HepG2 (cell line): Measurements from ENCODE around the gene FBXL7.

Source experiments
- ASH2L ChIP-seq: fragments of 300-600, 200-600 bp; sonication (generic); IDR thresholded peaks from 2 replicates; pipeline ENCODE4 v1.7.0; 2017; ENCODE audit warnings: low read depth, mild to moderate bottlenecking, moderate library complexity, mixed read lengths, low read length; ENCODE audit not compliant: insufficient read length
- ATF7 ChIP-seq, 2 experiments: fragments of 450-650 bp in 1 of 2; sonication (generic) in 1 of 2; formaldehyde crosslinking in 1 of 2; IDR thresholded peaks; 2 replicates each; pipeline versions ENCODE4 v1.4.0 to v1.6.1; 2016 to 2020; ENCODE audit warnings: antibody characterized with exemption in 1 of 2, mild to moderate bottlenecking in 1 of 2, missing genetic modification reagents in 1 of 2
- EZH2 ChIP-seq: conservative IDR thresholded peaks from 2 replicates; pipeline ENCODE4 v1.6.1; 2012; ENCODE audit warnings: mild to moderate bottlenecking, low read depth, low read length, moderate library complexity
- HDAC2 ChIP-seq: sonication (generic); formaldehyde crosslinking; IDR thresholded peaks from 2 replicates; pipeline ENCODE4 v1.4.0; 2020; ENCODE audit warnings: missing genetic modification reagents
- MXD4 ChIP-seq: IDR thresholded peaks from 2 replicates; pipeline ENCODE4 v1.6.1; 2016; ENCODE audit warnings: mild to moderate bottlenecking, missing biosample characterization, missing genetic modification reagents
- POLR2AphosphoS5 ChIP-seq: IDR thresholded peaks from 2 replicates; pipeline ENCODE4 v1.6.1; 2012; ENCODE audit warnings: low read depth, low read length
- RELA ChIP-seq: sonication (generic); formaldehyde crosslinking; IDR thresholded peaks from 2 replicates; pipeline ENCODE4 v1.4.0; 2020; ENCODE audit warnings: missing genetic modification reagents
- SP2 ChIP-seq: sonication (generic); formaldehyde crosslinking; IDR thresholded peaks from 2 replicates; pipeline ENCODE4 v1.5.1; 2020; ENCODE audit warnings: mild to moderate bottlenecking, missing genetic modification reagents
- SRSF9 ChIP-seq: fragments of 200-400 bp; formaldehyde crosslinking; IDR thresholded peaks from 2 replicates; pipeline ENCODE4 v1.6.1; 2018; ENCODE audit warnings: borderline replicate concordance, mild to moderate bottlenecking, low read depth, low read length; ENCODE audit not compliant: insufficient read depth, poor library complexity, severe bottlenecking
- WIZ ChIP-seq: sonication (generic); formaldehyde crosslinking; IDR thresholded peaks from 2 replicates; pipeline ENCODE4 v1.5.1; 2020; ENCODE audit warnings: mild to moderate bottlenecking, missing genetic modification reagents
- ZC3H4 ChIP-seq: sonication (generic); formaldehyde crosslinking; IDR thresholded peaks from 2 replicates; pipeline ENCODE4 v1.4.0; 2020; ENCODE audit warnings: missing genetic modification reagents, borderline replicate concordance
- TF ChIP-seq, protein P1 (sequence below): sonication (generic); formaldehyde crosslinking; IDR thresholded peaks from 2 replicates; pipeline ENCODE4 v1.5.0; 2020; ENCODE audit warnings: mild to moderate bottlenecking, missing genetic modification reagents, moderate library complexity
- TF ChIP-seq, protein P2 (sequence below): sonication (generic); formaldehyde crosslinking; IDR thresholded peaks from 2 replicates; pipeline ENCODE4 v1.4.0; 2020; ENCODE audit warnings: mild to moderate bottlenecking, missing genetic modification reagents, borderline replicate concordance

DNA sequence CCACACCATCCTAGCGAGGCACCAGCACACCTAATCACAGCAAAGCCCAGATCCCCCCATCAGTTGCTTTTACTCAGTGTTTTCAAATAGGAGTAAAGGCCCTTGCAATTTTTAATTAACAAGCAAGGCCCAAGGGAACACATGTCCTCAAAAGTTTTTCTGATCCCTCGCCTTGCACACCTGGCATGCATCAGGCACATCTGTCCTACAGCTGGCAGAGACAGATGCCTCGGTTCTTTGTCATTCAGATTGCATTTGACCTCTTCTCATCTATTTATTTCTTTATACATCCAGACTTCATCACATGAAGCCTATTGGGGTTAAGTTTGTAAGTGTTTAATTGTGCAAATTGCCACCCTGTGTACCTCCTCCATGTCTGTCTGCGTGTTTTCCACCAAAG lies 438.2 kb downstream of the FBXL7 start:
- TF ChIP-seq ATF7 (IDR thresholded peaks at IDR 0.05) (no peak), ATF7 (CRISPR knock-in tag; IDR thresholded peaks at IDR 0.05) (no peak), ASH2L (no peak), SP2 (no peak), ZC3H4 (CRISPR knock-in tag) (no peak), WIZ (CRISPR knock-in tag) (no peak), POLR2AphosphoS5 (no peak), SRSF9 (no peak), RELA (CRISPR knock-in tag) (no peak), EZH2 (no peak), MXD4 (CRISPR knock-in tag) (no peak), HDAC2 (CRISPR knock-in tag) (no peak)
- TF ChIP-seq, protein P1, sequence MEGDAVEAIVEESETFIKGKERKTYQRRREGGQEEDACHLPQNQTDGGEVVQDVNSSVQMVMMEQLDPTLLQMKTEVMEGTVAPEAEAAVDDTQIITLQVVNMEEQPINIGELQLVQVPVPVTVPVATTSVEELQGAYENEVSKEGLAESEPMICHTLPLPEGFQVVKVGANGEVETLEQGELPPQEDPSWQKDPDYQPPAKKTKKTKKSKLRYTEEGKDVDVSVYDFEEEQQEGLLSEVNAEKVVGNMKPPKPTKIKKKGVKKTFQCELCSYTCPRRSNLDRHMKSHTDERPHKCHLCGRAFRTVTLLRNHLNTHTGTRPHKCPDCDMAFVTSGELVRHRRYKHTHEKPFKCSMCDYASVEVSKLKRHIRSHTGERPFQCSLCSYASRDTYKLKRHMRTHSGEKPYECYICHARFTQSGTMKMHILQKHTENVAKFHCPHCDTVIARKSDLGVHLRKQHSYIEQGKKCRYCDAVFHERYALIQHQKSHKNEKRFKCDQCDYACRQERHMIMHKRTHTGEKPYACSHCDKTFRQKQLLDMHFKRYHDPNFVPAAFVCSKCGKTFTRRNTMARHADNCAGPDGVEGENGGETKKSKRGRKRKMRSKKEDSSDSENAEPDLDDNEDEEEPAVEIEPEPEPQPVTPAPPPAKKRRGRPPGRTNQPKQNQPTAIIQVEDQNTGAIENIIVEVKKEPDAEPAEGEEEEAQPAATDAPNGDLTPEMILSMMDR (CRISPR knock-in tag), result no peak
- TF ChIP-seq, protein P2, sequence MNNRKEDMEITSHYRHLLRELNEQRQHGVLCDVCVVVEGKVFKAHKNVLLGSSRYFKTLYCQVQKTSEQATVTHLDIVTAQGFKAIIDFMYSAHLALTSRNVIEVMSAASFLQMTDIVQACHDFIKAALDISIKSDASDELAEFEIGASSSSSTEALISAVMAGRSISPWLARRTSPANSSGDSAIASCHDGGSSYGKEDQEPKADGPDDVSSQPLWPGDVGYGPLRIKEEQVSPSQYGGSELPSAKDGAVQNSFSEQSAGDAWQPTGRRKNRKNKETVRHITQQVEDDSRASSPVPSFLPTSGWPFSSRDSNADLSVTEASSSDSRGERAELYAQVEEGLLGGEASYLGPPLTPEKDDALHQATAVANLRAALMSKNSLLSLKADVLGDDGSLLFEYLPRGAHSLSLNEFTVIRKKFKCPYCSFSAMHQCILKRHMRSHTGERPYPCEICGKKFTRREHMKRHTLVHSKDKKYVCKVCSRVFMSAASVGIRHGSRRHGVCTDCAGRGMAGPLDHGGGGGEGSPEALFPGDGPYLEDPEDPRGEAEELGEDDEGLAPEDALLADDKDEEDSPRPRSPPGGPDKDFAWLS (CRISPR knock-in tag), result no peak
